GM18858 (cell line): Measurements from ENCODE around the gene TMEM179.

Source experiments
- ATAC-seq: cut with Tn5 transposase; IDR thresholded peaks from one replicate; pipeline ENCODE4 v1.9.1; 2021; ENCODE audit not compliant: unreplicated experiment

TMEM179 gene

GRCh38 chr14:104572668-104573067, 31.9 kb downstream of the TMEM179 start:
- ATAC-seq, result no peak

GRCh38 chr14:104572024-104572626, 32.4 kb downstream of the TMEM179 start:
- no peak for ATAC-seq

GRCh38 chr14:104571246-104571645, 33.3 kb downstream of the TMEM179 start:
- no peak for ATAC-seq

GRCh38 chr14:104569435-104569834, 35.1 kb downstream of the TMEM179 start:
- ATAC-seq, result no peak

GRCh38 chr14:104568620-104569019, 36.0 kb downstream of the TMEM179 start:
- no peak for ATAC-seq

GRCh38 chr14:104567957-104568225, 36.7 kb downstream of the TMEM179 start:
- no peak for ATAC-seq

GRCh38 chr14:104567141-104567956, 37.2 kb downstream of the TMEM179 start:
- no peak for ATAC-seq

- no peak for ATAC-seq
These were observed 39.6 kb downstream of the TMEM179 start for GRCh38 chr14:104564744-104565679.

- ATAC-seq, result no peak
These were observed 40.6 kb downstream of the TMEM179 start for GRCh38 chr14:104563742-104564615.

GRCh38 chr14:104563191-104563741, 41.3 kb downstream of the TMEM179 start:
- ATAC-seq, result no peak

GRCh38 chr14:104562606-104563005, 42.0 kb downstream of the TMEM179 start:
- no peak for ATAC-seq

GRCh38 chr14:104561632-104562495, 42.7 kb downstream of the TMEM179 start:
- ATAC-seq, result no peak

GRCh38 chr14:104561124-104561557, 43.4 kb downstream of the TMEM179 start:
- no peak for ATAC-seq

GRCh38 chr14:104560586-104560945, 44.0 kb downstream of the TMEM179 start:
- ATAC-seq, result no peak

GRCh38 chr14:104559804-104560585, 44.6 kb downstream of the TMEM179 start:
- no peak for ATAC-seq

- ATAC-seq, result no peak
These were observed 45.4 kb downstream of the TMEM179 start for GRCh38 chr14:104559028-104559803.

- ATAC-seq, result no peak
These were observed 46.1 kb downstream of the TMEM179 start for GRCh38 chr14:104558231-104559027.
